ENCODE data around the gene NCAM1. TPM values are rescaled to one million over a fixed set of nuclear protein-coding genes. Genes with fewer than 3 reads are reported as not detected.
A peak's percentile ranks its signal among the peaks of the same experiment; 100 is the strongest.

The NCAM1 gene
- total RNA-seq, 4 donors from 2014 or later, result 7.2 to 18.6 (median 14.4) TPM

DNA sequence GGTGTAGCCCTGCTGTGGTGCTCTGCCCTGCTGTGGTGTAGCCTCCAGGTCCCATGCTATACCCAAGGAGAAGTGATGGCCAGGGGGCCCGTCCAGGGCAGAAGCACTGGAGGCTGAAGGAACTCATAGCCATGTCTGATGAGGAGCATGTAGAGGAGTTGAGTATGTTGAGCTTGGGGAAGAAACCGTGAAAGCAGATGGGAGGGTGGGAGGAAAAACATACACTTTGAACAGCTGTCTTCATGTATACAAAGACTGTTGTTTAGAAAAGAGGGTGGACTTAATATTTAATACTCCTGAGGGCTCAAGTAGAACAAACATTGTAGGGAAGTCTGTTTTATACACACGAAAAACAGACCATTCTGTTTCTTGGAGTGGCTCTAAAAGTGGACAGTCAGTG, 326.6 kb downstream of the NCAM1 start:
- Histone ChIP-seq H3K9me3 (no peaks in the 10 kb centered on the region), H3K27me3 (no peaks in the 10 kb centered on the region), H3K27ac (no peak overlapping the region), H3K4me3 (no peak overlapping the region), H3K4me1 (no peaks in the 10 kb centered on the region), H3K36me3 (no peaks in the 10 kb centered on the region)
- in situ Hi-C loops (cut with MboI; ENCODE audit: low pct_ligation_motif_present in 1 of 4, low pct_unique_long_range_greater_than_20kb in 1 of 4, low sequenced_read_pairs in 3 of 4), result loop anchor here (5.0 to 25.0 kb wide), 5 partner anchors 700 to 1076 kb away; no protein-coding TSS in a partner anchor
- 51 to 60% methylated on average over 1 to 3 of the region's 3 CpGs for WGBS, 2 donors (ENCODE audit: low coverage in 1 of 2)
- TF ChIP-seq, protein P1, sequence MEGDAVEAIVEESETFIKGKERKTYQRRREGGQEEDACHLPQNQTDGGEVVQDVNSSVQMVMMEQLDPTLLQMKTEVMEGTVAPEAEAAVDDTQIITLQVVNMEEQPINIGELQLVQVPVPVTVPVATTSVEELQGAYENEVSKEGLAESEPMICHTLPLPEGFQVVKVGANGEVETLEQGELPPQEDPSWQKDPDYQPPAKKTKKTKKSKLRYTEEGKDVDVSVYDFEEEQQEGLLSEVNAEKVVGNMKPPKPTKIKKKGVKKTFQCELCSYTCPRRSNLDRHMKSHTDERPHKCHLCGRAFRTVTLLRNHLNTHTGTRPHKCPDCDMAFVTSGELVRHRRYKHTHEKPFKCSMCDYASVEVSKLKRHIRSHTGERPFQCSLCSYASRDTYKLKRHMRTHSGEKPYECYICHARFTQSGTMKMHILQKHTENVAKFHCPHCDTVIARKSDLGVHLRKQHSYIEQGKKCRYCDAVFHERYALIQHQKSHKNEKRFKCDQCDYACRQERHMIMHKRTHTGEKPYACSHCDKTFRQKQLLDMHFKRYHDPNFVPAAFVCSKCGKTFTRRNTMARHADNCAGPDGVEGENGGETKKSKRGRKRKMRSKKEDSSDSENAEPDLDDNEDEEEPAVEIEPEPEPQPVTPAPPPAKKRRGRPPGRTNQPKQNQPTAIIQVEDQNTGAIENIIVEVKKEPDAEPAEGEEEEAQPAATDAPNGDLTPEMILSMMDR (IDR thresholded peaks at IDR 0.05), result no peak
- TF ChIP-seq POLR2A (IDR thresholded peaks at IDR 0.05), result no peak
- no peak for TF ChIP-seq POLR2AphosphoS5 (IDR thresholded peaks at IDR 0.05)
- intact Hi-C loops (cut with DNase I; ENCODE audit: low total_unique reads), result loop anchor here (5.0 kb wide), 1 partner anchor 700 kb away; no protein-coding TSS in a partner anchor
- no peak for DNase-seq

DNA sequence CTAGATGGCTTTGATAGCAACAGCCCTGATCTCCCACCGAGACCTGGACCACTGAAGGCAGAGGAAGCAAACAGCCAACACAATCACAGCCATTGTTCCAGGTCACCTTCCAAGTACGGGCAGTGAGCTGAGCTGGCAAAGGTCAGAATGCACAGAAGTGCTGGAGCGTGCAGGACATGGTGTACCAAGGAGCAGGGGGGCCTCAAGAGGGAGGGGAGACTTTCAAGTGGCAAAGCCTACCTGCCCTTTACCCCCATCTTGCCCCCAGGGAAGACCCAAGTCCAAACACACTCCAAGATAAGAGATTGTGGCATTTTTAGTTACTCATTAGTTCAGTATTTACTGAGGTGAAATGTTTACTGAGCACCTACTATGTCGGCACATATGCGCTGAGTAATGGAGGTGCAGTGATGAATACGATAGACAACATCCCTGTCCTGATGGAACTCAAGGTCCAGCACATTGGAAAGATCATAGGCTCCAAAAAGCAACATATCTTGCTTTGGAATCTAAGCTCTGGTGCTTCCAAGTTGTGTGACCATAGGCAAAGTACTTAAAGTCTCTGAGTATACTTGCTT, 327.2 kb downstream of the NCAM1 start:
- Histone ChIP-seq H3K4me1 (no peaks in the 10 kb centered on the region), H3K27me3 (no peaks in the 10 kb centered on the region), H3K27ac (no peak overlapping the region), H3K4me3 (no peak overlapping the region), H3K36me3 (no peaks in the 10 kb centered on the region), H3K9me3 (no peaks in the 10 kb centered on the region)
- in situ Hi-C loops (cut with MboI; ENCODE audit: low pct_ligation_motif_present in 1 of 4, low pct_unique_long_range_greater_than_20kb in 1 of 4, low sequenced_read_pairs in 3 of 4), result loop anchor here (5.0 to 25.0 kb wide), 5 partner anchors 701 to 1076 kb away; no protein-coding TSS in a partner anchor
- no peak for DNase-seq
- 72% methylated on average over 6 of the region's 6 CpGs; no CpG with 5 or more reads in 1 of the 2 donors for WGBS, 2 donors (ENCODE audit: low coverage in 1 of 2)
- TF ChIP-seq, protein P1 (IDR thresholded peaks at IDR 0.05), result no peak
- TF ChIP-seq EP300 (IDR thresholded peaks at IDR 0.05; ENCODE audit: low read depth) (no peak), POLR2AphosphoS5 (IDR thresholded peaks at IDR 0.05) (no peak), POLR2A (IDR thresholded peaks at IDR 0.05) (no peak)
- intact Hi-C loops (cut with DNase I; ENCODE audit: low total_unique reads), result loop anchor here (5.0 kb wide), 1 partner anchor 701 kb away; no protein-coding TSS in a partner anchor

DNA sequence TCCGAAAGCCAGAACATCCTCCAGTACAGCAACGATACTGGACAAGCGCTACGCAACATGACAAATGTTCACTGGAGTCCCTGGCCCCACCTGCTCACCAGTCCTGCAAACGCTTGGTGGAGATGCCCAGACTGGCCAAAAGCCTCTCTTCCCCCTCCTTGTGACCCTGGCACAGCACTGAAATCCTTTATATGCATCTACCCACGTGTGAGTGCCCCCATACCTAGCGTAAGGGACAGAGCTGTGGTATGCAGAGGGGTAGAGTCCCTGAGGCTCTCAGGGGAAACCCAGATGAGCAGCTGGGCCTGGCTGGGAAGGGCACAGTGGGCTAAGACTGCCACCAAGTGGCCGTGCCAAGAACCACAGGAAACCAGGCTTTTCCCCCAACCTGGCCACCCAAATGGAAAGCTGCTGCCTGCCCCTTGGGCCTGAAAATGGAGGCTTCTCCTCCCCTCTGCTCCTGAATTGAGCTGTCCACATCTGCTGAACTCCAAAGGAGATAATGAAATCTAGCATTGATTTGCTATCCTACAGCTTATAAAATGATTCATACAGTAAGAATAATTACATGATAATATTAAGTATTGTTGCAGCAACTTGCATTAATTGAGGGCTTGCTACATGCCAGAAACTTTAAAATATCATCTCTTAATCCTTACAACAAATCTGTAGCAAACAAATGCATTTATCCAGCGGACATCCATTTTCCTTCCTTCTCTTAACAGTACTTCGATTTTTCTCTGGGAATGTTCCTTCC, 328.4 kb downstream of the NCAM1 start:
- in situ Hi-C loops (cut with MboI; ENCODE audit: low pct_ligation_motif_present in 1 of 4, low pct_unique_long_range_greater_than_20kb in 1 of 4, low sequenced_read_pairs in 3 of 4), result loop anchor here (5.0 to 25.0 kb wide), 5 partner anchors 702 to 1077 kb away; no protein-coding TSS in a partner anchor
- intact Hi-C loops (cut with DNase I; ENCODE audit: low total_unique reads), result loop anchor here (5.0 kb wide), 2 partner anchors 702 to 1002 kb away; no protein-coding TSS in a partner anchor

DNA sequence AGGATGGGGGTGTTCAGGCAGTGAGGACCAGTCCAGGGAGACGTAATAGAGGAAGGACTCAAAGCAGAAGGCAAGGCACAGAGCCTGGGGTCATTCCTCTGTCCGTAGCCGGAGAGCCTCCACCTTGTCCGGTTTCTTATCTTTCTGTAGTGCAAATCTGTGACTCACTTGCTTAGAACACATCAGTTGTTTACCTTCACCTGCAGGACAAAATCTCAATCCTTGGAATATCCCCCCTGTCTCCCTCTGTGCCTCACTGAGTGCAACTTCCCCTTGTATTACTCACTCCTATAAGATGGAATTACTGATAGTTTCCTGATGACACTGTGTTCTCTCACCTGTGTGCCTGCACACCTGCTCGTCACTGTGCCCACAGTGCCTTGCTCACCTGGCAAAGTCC, 332.7 kb downstream of the NCAM1 start:
- Histone ChIP-seq H3K27me3 (peaks cover 3% of the 10 kb centered on the region), H3K27ac (no peak overlapping the region), H3K9me3 (no peaks in the 10 kb centered on the region), H3K36me3 (no peaks in the 10 kb centered on the region), H3K4me3 (no peak overlapping the region), H3K4me1 (no peaks in the 10 kb centered on the region)
- intact Hi-C loops (cut with DNase I; ENCODE audit: low total_unique reads), result loop anchor here (5.0 kb wide), 1 partner anchor 1007 kb away; no protein-coding TSS in a partner anchor
- WGBS, 2 donors (ENCODE audit: low coverage in 1 of 2), result 82 to 90% methylated on average over 3 to 5 of the region's 5 CpGs
- in situ Hi-C loops (cut with MboI; ENCODE audit: low pct_ligation_motif_present in 1 of 4, low pct_unique_long_range_greater_than_20kb in 1 of 4, low sequenced_read_pairs in 3 of 4), result loop anchor here in 3 of 4 donors (25.0 kb wide), 2 partner anchors 1007 to 1082 kb away; no protein-coding TSS in a partner anchor
- DNase-seq, result no peak
- TF ChIP-seq EP300 (IDR thresholded peaks at IDR 0.05; ENCODE audit: low read depth) (no peak), POLR2AphosphoS5 (IDR thresholded peaks at IDR 0.05) (no peak), POLR2A (IDR thresholded peaks at IDR 0.05) (no peak)
- TF ChIP-seq, protein P1 (IDR thresholded peaks at IDR 0.05), result no peak

More for the DNA sequence above, 328.4 kb downstream of the NCAM1 start:
- no peaks in the 10 kb centered on the region for H3K4me1 ChIP-seq
- H3K36me3 ChIP-seq, result no peaks in the 10 kb centered on the region
- H3K27ac ChIP-seq, result no peak overlapping the region
- 60% methylated on average over 10 of the region's 10 CpGs; no CpG with 5 or more reads in 1 of the 2 donors for WGBS, 2 donors (ENCODE audit: low coverage in 1 of 2)
- TF ChIP-seq POLR2A (IDR thresholded peaks at IDR 0.05), result no peak
- TF ChIP-seq, protein P1 (IDR thresholded peaks at IDR 0.05), result peak; percentile 81 to 89 (median 86)
- no peaks in the 10 kb centered on the region for H3K9me3 ChIP-seq
- H3K27me3 ChIP-seq, result no peaks in the 10 kb centered on the region
- DNase-seq, result peak; percentile 62
- no peak overlapping the region for H3K4me3 ChIP-seq

All from transverse colon (tissue), 4 donors.